Ammon's horn (tissue), 1 donor: ENCODE measurements around the gene ARHGEF2.

Experiments used
- DNase-seq: peaks from one replicate; pipeline ENCODE4 v3.0.0-alpha.2; 2016; ENCODE audit warnings: low spot score

Gene ARHGEF2

GRCh38 chr1:155978325-155978972 lies at the start of gene ARHGEF2:
Gene ARHGEF2 (minus strand): TSS chr1:155978547. CDS start chr1:155978427, 120 bp downstream.
- DNase-seq = peak; percentile 84

GRCh38 chr1:156026588-156026987 lies 48.2 kb upstream of the ARHGEF2 start:
- no peak for DNase-seq

- DNase-seq = peak; percentile 30
Observed at GRCh38 chr1:156025876-156026275, 47.5 kb upstream of the ARHGEF2 start.

GRCh38 chr1:156024801-156025200 lies 46.5 kb upstream of the ARHGEF2 start:
- DNase-seq = no peak

- DNase-seq = no peak
Observed at GRCh38 chr1:156021954-156022353, 43.6 kb upstream of the ARHGEF2 start.

- DNase-seq = no peak
Observed at GRCh38 chr1:156021093-156021428, 42.7 kb upstream of the ARHGEF2 start.

- peak; percentile 96 for DNase-seq
Observed at GRCh38 chr1:156020293-156021092, 42.1 kb upstream of the ARHGEF2 start, which contains the start of gene SSR2. Gene SSR2 (minus strand): TSS chr1:156020951. CDS start chr1:156020167, 784 bp downstream.

GRCh38 chr1:156019946-156020292 lies 41.6 kb upstream of the ARHGEF2 start:
- DNase-seq = no peak

- no peak for DNase-seq
Observed at GRCh38 chr1:156014829-156015228, 36.5 kb upstream of the ARHGEF2 start.

GRCh38 chr1:156012051-156012817 lies 33.9 kb upstream of the ARHGEF2 start:
- DNase-seq = no peak

GRCh38 chr1:156009404-156009803 lies 31.1 kb upstream of the ARHGEF2 start:
- DNase-seq = no peak

- no peak for DNase-seq
Observed at GRCh38 chr1:156006666-156007376, 28.5 kb upstream of the ARHGEF2 start.

- DNase-seq = no peak
Observed at GRCh38 chr1:156004843-156005584, 26.7 kb upstream of the ARHGEF2 start.

- no peak for DNase-seq
Observed at GRCh38 chr1:156003923-156004188, 25.5 kb upstream of the ARHGEF2 start.

- DNase-seq = no peak
Observed at GRCh38 chr1:156002188-156002911, 24.0 kb upstream of the ARHGEF2 start.

GRCh38 chr1:156001662-156002171 lies 23.4 kb upstream of the ARHGEF2 start:
- DNase-seq = no peak

- DNase-seq = no peak
Observed at GRCh38 chr1:156001021-156001661, 22.8 kb upstream of the ARHGEF2 start.

GRCh38 chr1:155999964-156000363 lies 21.6 kb upstream of the ARHGEF2 start:
- DNase-seq = no peak

- no peak for DNase-seq
Observed at GRCh38 chr1:155996166-155996565, 17.8 kb upstream of the ARHGEF2 start.

GRCh38 chr1:155993595-155993994 lies 15.2 kb upstream of the ARHGEF2 start:
- DNase-seq = no peak
